H1 (cell line): Measurements from ENCODE around the gene CCDC47. TPM values are rescaled to one million over a fixed set of nuclear protein-coding genes. Genes with fewer than 3 reads are reported as not detected.

ENCODE experiments used
- RXRA ChIP-seq: IDR thresholded peaks from 2 replicates; pipeline ENCODE4 v1.6.1; 2011; ENCODE audit warnings: low read depth, mild to moderate bottlenecking, low read length, moderate library complexity; ENCODE audit not compliant: insufficient read depth
- polyA plus RNA-seq, 7 experiments: library from polyadenylated mRNA; depleted of rRNA in 3 of 7; stranded (reverse) in 5 of 7; unstranded in 2 of 7; fragments of >200 nt in 5 of 7; fragments of 200-250 nt in 2 of 7; gene quantifications; 1 replicate in 5 of 7; 2 replicates in 1 of 7; 4 replicates in 1 of 7; pipeline versions ENCODE4 v1.2.1 to v1.2.3, GENCODE V29; 2011 to 2013; ENCODE audit warnings: missing spikeins in 2 of 7, mixed read lengths in 2 of 7
- total RNA-seq: library from RNA; stranded (reverse); fragmentation: NEBNext Ultra II Directional; extraction: Animal tissue kit (Norgen Biotek cat#: 25700); gene quantifications from 2 replicates; pipeline ENCODE4 v1.2.1, GENCODE V29; 2021

CCDC47 gene
- total and polyA plus RNA-seq, 2 of the 8 experiments (the other 6 are each of a cell fraction or from before 2014, with no cell fraction given): 21.2 to 83.1 TPM

DNA sequence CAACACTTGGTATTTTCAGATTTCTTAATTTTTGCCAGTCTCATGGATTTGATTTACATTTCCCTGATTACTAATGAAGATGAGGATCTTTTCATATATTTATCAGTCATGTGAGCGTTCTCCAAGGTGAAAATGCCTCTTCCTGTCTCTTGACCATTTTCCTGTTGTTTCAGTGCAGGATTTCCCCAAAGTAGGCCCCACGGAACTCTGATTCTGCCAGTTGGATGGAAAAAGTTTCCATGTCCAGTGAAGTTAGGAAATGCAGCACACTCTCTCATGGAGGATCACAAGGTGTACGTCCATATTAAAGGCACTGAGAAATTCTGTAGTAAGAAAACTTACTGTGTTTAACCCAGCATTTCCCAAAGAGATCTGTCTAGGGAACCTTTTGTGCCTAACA is 57.0 kb downstream of the CCDC47 start (continued):
- no peak for TF ChIP-seq RXRA
